CD4-positive, alpha-beta T cell (primary cell): Measurements from ENCODE around the gene TMPRSS3. TPM values are rescaled to one million over a fixed set of nuclear protein-coding genes. Genes with fewer than 3 reads are reported as not detected.

Source experiments
- ATAC-seq: fragments of 200-7000 bp; cut with Tn5 transposase; one replicate; pipeline ENCODE4 v1.10.0; 2022; ENCODE audit warnings: mild to moderate bottlenecking; ENCODE audit not compliant: poor library complexity
- CTCF ChIA-PET: fragments of 350-600 bp; sonication (Branson Sonifier 250); formaldehyde crosslinking; loops from one replicate; lab custom pipeline; 2021; ENCODE audit warnings: antibody characterized with exemption, inconsistent platforms; lab: Charles Lee
- POLR2A ChIA-PET: fragments of 350-600 bp; sonication (Branson Sonifier 250); formaldehyde crosslinking; loops from one replicate; lab custom pipeline; 2021; ENCODE audit warnings: antibody characterized with exemption, inconsistent platforms; lab: Charles Lee
- DNase-seq, 14 experiments: peaks; one replicate each; pipeline ENCODE4 v3.0.0-alpha.2; 2013 to 2020; ENCODE audit warnings: mixed read lengths in 2 of 14
- H3K27ac ChIP-seq, 2 donors: one replicate each; pipeline versions ENCODE4 v1.5.1 to v1.7.0; 2013; ENCODE audit warnings: low read length in 2 of 2, low read depth in 1 of 2, mild to moderate bottlenecking in 1 of 2
- H3K27me3 ChIP-seq, 2 experiments: 1 replicate in 1 of 2; 2 replicates in 1 of 2; pipeline versions ENCODE4 v1.6.1 to v1.7.0; 2013; ENCODE audit warnings: low read length in 2 of 2, control low read depth in 1 of 2, mild to moderate bottlenecking in 1 of 2, moderate library complexity in 1 of 2; ENCODE audit not compliant: insufficient read depth in 2 of 2, control insufficient read depth in 1 of 2
- H3K36me3 ChIP-seq: one replicate; pipeline ENCODE4 v1.6.1; 2013; ENCODE audit warnings: low read length, control low read depth; ENCODE audit not compliant: insufficient read depth
- H3K4me1 ChIP-seq: one replicate; pipeline ENCODE4 v1.6.1; 2013; ENCODE audit warnings: low read length, control low read depth; ENCODE audit not compliant: insufficient read depth
- H3K4me3 ChIP-seq: one replicate; pipeline ENCODE4 v1.5.1; 2013; ENCODE audit warnings: mild to moderate bottlenecking, low read length, moderate library complexity
- H3K9me3 ChIP-seq, 2 experiments: 1 replicate in 1 of 2; 2 replicates in 1 of 2; pipeline versions ENCODE4 v1.6.1 to v1.7.0; 2013; ENCODE audit warnings: low read length in 2 of 2, mild to moderate bottlenecking in 2 of 2, control low read depth in 1 of 2, moderate library complexity in 1 of 2; ENCODE audit not compliant: control insufficient read depth in 1 of 2, insufficient read depth in 1 of 2
- H3K27ac Mint-ChIP-seq: one replicate; pipeline ENCODE4 v1.8.0; 2020; ENCODE audit warnings: mixed read lengths
- H3K27me3 Mint-ChIP-seq: one replicate; pipeline ENCODE4 v1.8.0; 2021; ENCODE audit warnings: mixed read lengths
- H3K36me3 Mint-ChIP-seq: one replicate; pipeline ENCODE4 v1.8.0; 2021; ENCODE audit warnings: low read depth, mixed read lengths
- H3K4me1 Mint-ChIP-seq: one replicate; pipeline ENCODE4 v1.8.0; 2021; ENCODE audit warnings: low read depth, mixed read lengths
- H3K4me3 Mint-ChIP-seq: one replicate; pipeline ENCODE4 v1.8.0; 2020; ENCODE audit warnings: mild to moderate bottlenecking, mixed read lengths
- H3K9me3 Mint-ChIP-seq: one replicate; pipeline ENCODE4 v1.8.0; 2020; ENCODE audit warnings: mixed read lengths
- CTCF ChIP-seq: fragments of 200-600 bp; IDR thresholded peaks from one replicate; pipeline ENCODE4 v1.8.0; 2022; ENCODE audit warnings: antibody characterized with exemption, mild to moderate bottlenecking
- intact Hi-C, 2 experiments: fragments of 100-400 bp; cut with DNase I in 1 of 2; cut with micrococcal nuclease in 1 of 2; formaldehyde crosslinking; loops; one replicate each; pipeline versions ENCODE4 v1.15.1 to v1.9.0; 2023 to 2025; cut with DNase I, micrococcal nuclease
- total RNA-seq, 174 experiments: library from RNA in 2 of 174; stranded (reverse) in 2 of 174; gene quantifications; one replicate each; pipeline ENCODE4 v1.2.3 and lab custom pipeline; 2021 to 2026

TMPRSS3 gene
- total RNA-seq, 2 experiments from 2014 or later: 1.5 TPM

GRCh38 chr21:42346866-42347600 is 48.8 kb downstream of the TMPRSS3 start:
- ATAC-seq (no peak), DNase-seq (no peak)
- Mint-ChIP-seq H3K27me3 (no peaks in the 10 kb centered on the region), H3K9me3 (no peaks in the 10 kb centered on the region), H3K27ac (no peak overlapping the region), H3K4me3 (no peak overlapping the region), H3K36me3 (no peaks in the 10 kb centered on the region), H3K4me1 (no peaks in the 10 kb centered on the region)
- H3K27me3 ChIP-seq: no peaks in the 10 kb centered on the region
- H3K27ac ChIP-seq: no peak overlapping the region
- no peaks in the 10 kb centered on the region for H3K9me3 ChIP-seq
- intact Hi-C loops: no loop called here
- no peak overlapping the region for H3K4me3 ChIP-seq
- H3K36me3 ChIP-seq: no peaks in the 10 kb centered on the region
- ChIA-PET POLR2A (interaction anchor here (0.7 kb wide), 1 partner anchor 1024 kb away, joined by 3 read pairs; no protein-coding TSS in a partner anchor), CTCF (no interaction called here)
- H3K4me1 ChIP-seq: no peaks in the 10 kb centered on the region
- no peak for TF ChIP-seq CTCF

GRCh38 chr21:42346441-42346840 is 49.4 kb downstream of the TMPRSS3 start:
- POLR2A ChIA-PET: interaction anchor here (0.7 kb wide), 1 partner anchor 1024 kb away, joined by 3 read pairs; no protein-coding TSS in a partner anchor
- ATAC-seq: no peak
- CTCF ChIA-PET: no interaction called here
- Mint-ChIP-seq H3K4me3 (no peak overlapping the region), H3K27ac (no peak overlapping the region), H3K36me3 (no peaks in the 10 kb centered on the region), H3K4me1 (no peaks in the 10 kb centered on the region), H3K27me3 (no peaks in the 10 kb centered on the region), H3K9me3 (no peaks in the 10 kb centered on the region)
- intact Hi-C loops: no loop called here
- TF ChIP-seq CTCF: no peak
- no peaks in the 10 kb centered on the region for H3K27me3 ChIP-seq
- H3K36me3 ChIP-seq: no peaks in the 10 kb centered on the region
- no peak overlapping the region for H3K27ac ChIP-seq
- no peak for DNase-seq
- no peaks in the 10 kb centered on the region for H3K4me1 ChIP-seq
- no peaks in the 10 kb centered on the region for H3K9me3 ChIP-seq
- no peak overlapping the region for H3K4me3 ChIP-seq

- no peaks in the 10 kb centered on the region for H3K9me3 Mint-ChIP-seq
- Histone ChIP-seq H3K9me3 (no peaks in the 10 kb centered on the region), H3K36me3 (no peaks in the 10 kb centered on the region), H3K4me3 (no peak overlapping the region), H3K27me3 (no peaks in the 10 kb centered on the region), H3K27ac (no peak overlapping the region), H3K4me1 (no peaks in the 10 kb centered on the region)
- no peak overlapping the region for H3K4me3 Mint-ChIP-seq
- POLR2A ChIA-PET: interaction anchor here (0.7 kb wide), 1 partner anchor 60 kb away, joined by 3 read pairs; no protein-coding TSS in a partner anchor
- DNase-seq: no peak
- intact Hi-C loops: no loop called here
- H3K4me1 Mint-ChIP-seq: no peaks in the 10 kb centered on the region
- no peak for TF ChIP-seq CTCF
- no peaks in the 10 kb centered on the region for H3K36me3 Mint-ChIP-seq
- no peaks in the 10 kb centered on the region for H3K27me3 Mint-ChIP-seq
- no peak overlapping the region for H3K27ac Mint-ChIP-seq
- CTCF ChIA-PET: no interaction called here
- no peak for ATAC-seq
Observed at GRCh38 chr21:42344631-42345030, 51.2 kb downstream of the TMPRSS3 start.
